HG02973 (cell line): ENCODE data around the gene MINDY4.

ENCODE experiments used
- ATAC-seq: cut with Tn5 transposase; IDR thresholded peaks from one replicate; pipeline ENCODE4 v1.9.1; 2021; ENCODE audit warnings: moderate library complexity; ENCODE audit not compliant: unreplicated experiment

MINDY4 gene

DNA sequence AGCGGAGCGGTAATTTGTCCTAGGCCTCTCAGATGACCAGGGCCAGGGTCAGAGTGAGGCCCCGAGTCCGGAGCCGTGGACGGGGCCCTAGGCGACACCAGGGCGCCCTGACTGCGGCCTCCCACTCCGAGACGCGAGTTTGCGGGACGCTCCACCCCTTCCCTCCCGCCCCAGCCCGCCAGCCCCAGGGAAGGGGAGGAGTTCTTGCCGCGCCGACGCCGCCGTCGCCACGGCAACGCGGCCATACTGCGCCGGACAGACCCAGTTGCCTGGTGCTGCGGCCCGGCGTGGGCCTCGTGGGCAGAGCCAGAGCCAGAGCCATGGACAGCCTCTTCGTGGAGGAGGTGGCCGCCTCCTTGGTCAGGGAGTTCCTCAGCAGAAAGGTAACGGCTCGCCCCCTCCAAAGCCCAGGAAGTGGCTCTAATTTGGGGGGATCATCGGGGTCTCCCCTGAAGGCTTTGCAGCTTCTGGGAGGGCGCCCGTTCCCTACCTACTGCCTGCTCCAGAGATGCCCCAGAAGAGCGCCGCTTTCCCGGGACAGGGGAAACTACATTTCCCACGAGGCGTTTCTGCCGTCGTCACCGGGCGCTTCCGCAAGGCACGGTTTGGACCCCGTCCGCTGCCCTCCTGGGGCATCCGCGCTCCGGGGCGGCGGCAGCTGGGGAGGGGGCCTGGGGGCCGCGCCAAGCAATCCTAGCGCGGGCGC, at the start of gene MINDY4:
MINDY4 (plus strand) TSS at position 244 of the 706 bp plus-strand sequence; CDS start at position 321, 77 bp downstream.
- ATAC-seq = peak; percentile 91

DNA sequence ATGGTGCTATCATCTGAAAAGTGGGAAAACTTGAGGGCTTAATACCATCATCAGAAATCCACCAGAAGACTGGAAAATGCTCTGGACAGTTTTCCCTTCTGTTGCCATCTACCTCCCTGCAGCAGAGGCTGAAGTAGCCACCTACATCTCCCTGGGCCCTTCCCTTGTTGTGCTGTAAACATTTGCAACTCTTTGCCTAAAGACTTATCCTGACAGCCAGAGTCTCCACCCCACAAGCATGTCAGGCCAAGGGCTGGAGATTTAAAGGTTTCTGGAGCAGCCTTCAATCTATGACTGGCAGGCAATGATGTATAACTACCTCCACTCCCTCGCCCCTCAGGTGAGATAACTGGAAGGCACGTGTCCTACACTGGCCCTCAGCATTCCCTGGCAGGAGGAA, 49.0 kb upstream of the MINDY4 start:
- ATAC-seq = no peak

- no peak for ATAC-seq
These were observed 48.5 kb upstream of the MINDY4 start for GRCh38 chr7:30722671-30723070.

GRCh38 chr7:30723776-30724175, 47.4 kb upstream of the MINDY4 start:
- ATAC-seq = no peak

DNA sequence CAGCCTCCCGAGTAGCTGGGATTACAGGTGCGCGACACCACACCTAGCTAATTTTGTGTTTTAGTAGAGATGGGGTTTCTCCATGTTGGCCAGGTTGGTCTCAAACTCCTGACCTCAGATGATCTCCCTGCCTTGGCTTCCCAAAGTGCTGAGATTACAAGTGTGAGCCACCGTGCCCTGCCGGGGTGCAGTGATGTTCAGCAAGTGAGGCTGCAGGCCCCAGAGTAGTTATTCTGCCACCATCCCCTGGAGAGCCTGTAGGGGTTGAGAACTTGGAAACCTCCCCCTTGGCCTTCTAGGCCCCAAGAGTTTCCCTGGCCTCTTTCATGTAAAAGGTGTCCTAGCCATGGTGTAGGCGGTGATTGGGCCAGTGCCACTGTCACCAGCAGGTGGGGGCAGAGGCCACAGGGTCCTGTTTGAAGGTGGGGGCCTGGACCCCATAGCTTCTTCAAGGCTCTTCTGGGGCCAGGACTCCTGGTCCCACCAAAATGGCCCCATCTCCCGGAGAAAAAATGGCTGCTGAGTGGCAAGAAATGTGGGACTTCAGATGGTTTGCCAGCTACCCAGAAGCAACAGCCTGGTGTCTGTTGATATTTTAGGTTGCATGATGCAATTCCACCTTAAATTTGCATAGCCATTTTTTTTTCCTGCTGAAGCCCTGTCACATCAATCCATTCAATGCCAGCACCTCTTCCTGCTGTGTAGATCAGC, 44.8 kb upstream of the MINDY4 start:
- no peak for ATAC-seq

GRCh38 chr7:30727061-30727945, 43.9 kb upstream of the MINDY4 start:
- ATAC-seq = no peak

DNA sequence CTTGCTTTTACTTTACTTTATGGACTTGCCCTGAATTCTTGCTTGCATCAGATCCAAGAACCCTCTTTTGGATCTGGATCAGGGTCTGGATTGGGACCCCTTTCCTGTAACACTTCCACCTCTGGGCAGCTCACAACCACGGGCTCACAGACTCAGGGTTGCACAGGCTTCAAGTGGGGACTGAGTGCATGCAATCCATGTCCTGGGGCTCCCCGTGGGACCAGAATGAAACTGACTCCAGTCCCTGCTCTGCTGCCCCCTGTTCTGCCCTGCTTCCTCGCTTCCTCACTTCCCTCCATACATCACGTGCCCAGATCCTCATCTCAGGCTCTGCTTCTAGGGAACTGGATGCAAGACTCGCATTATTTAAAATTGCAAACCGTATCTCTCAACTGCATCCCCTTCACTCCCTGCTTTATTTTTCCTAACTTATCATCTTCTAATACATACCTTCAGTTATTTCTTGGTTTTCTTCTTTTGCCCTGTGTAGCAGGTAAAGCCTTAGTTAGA, 42.6 kb upstream of the MINDY4 start:
- no peak for ATAC-seq

DNA sequence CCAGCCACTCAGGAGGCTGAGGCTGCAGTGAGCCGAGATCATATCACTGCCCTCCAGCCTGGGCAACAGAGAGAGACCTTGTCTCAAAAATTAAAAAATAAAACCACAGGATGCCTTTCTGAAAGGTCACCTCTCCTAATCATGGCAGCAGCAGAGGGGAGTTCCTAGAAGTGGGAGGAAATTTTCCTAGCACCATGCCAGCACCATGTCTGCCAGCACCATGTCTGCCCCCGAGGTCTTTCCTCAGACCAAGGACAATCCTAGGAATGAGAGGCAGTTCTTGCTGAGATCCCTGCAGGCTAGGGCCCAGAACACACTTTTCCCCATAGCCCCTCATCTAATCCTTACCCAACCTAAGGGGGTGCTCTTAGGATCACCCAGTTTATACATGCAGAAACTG, 41.6 kb upstream of the MINDY4 start:
- no peak for ATAC-seq

- ATAC-seq = no peak
These were observed 41.1 kb upstream of the MINDY4 start for GRCh38 chr7:30730097-30730496.

DNA sequence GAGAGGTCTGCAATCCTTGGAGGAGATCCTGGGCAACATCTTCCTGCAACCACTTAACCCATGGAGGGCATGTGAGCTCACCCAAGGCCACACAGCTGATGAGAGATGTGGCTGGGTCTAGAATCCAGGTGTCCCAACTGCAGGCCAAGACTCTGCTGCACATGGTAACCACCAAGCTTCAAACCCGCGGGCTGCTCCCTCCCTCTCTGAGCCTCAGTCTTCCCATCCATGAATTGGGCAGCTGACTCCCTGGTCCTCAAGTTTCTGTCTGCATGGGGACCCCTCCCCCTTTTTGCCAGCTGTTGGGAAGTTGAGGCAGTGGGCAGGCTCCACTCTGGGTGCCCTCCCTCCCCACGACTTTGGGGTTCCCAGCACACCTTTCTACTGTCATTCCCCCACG, 40.2 kb upstream of the MINDY4 start:
- no peak for ATAC-seq

DNA sequence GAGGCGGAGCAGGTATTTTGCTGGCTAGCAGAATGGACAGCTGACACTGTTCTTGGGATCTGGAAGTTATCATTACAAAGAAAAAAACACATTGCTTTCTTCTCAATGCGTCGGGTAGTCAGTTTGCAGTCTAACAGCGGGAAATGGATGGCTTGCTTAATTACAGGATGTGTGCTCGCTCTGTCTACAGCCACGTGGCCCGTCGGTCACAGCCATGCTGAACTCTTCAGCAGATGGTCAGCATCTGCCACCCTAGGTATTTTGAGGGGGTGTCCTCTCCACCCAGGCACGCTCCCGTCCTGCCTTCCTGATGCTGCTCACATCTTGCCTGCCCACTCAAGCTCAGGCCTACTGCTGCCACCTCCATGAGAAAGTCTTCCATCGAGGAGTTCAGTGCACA, 39.6 kb upstream of the MINDY4 start:
- no peak for ATAC-seq

DNA sequence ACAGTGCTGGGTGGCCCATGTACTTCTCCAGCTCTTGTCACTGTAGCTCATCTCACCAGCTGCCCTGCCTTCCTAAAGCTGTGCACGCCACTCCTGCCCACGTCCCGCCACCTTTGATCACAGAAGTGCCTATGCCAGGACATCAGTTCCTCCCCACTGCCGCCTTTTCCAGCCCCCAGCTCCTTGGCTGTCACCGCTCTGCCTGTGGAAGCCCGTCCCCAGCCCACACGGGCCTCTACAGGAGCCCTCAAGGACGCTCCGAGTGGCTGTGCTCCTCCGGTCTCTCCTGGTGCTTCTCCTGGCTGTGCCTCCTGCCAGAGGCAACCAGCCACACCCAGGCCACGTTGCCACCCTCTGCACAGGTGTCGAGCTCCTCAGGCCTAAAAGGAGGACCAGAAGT, 38.6 kb upstream of the MINDY4 start:
- no peak for ATAC-seq

GRCh38 chr7:30733216-30733615, 38.0 kb upstream of the MINDY4 start:
- ATAC-seq = no peak

DNA sequence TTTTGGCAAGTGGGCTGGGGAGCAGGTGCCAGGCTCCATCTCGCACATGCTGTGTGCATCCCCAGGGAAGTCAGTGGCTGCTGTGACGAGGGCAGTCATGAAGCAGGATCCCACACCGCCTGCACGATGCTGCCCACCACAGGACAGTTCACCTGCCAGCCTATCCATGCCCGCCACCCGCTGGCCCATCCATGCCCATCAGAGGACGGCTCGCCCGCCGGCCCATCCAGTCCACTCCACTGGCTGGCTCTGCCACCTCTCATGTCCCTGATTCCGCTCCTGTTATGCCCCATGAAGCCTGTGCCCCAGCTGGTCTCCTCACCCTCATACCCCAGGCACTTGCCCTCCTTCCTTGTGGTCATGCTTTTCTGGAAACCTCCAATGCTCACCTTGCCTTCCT, 37.5 kb upstream of the MINDY4 start:
- no peak for ATAC-seq

- ATAC-seq = no peak
These were observed 36.7 kb upstream of the MINDY4 start for GRCh38 chr7:30734497-30734896.

DNA sequence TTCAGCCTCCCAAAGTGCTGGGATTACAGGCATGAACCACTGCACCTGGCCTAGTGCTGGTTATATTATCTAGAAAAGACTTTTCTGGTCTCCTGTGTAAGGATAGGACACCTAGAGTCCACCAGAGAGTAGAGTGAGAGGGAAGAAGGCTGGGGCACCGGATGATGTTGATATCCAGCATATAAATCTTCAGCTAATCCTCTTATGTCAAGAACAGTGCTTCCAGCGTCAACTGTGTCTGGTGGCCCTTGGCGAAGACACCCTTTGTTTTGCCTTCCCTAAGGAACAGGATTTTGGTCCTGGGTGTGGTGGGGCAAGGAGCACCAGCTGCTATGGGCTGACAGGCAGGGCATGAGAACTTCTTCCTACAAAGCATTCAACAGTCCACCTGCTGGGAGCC, 35.6 kb upstream of the MINDY4 start:
- ATAC-seq = no peak

GRCh38 chr7:30736291-30736690, 34.9 kb upstream of the MINDY4 start:
- no peak for ATAC-seq

DNA sequence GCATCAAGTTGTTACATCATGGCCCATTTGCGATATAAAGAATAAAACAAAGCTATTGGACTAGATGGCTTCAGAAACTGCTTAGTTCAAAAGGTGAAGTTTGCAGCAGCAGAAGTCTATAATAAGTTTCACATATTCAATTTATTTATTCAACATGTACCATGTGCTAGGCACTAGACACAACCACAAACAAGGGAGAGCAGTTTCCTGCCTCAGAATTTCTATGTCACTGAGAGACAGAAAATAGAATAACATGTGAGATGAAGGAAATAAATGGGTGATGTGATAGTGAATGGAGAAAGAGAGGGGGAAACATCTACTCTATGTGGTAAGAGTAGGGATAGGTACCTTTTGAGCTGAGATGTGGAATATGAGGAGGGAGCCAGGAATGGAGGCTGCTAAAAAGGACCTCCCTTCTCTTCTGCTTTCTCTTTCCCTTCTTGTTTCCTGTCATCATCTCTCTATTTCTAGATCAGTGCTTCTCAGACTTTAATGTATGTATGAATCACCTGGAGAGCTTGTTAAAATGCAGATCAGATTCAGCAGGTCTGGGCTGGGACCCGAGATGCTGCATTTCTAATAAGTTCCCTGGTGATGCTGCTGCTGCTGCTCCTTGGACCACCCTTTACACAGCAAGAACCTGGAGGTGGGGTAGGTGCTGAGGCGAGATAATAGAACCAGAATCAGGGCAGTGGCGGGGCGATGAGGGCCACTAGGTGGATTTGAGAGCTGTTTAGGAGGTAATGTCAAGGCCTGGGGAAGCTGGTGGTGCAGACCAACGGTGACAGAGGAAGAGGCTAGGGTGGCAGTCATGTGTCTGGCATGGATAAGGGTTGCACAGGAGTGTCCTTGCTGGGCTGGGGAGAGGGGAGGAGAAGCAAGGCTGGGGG, 32.9 kb upstream of the MINDY4 start:
- ATAC-seq = no peak

DNA sequence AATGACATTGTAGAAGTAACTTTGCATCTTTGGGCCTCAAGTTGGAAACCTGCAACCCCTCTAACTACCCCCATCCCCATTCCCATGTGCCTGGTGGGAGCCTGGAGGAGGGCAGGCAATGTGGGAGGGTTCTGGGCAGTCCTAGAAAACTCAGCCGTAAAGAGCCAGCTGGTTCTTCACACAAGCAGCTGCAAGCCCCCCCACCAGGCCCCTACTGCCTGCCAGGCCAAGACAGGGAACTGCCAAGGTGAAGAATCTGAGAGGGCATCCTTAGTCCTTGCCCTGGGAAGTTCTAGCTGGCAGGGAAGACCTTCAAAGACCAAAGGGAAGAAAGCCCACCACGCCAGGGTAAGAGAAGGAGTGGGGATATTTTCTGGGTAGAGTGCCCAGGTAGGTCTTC, 31.5 kb upstream of the MINDY4 start:
- ATAC-seq = no peak

DNA sequence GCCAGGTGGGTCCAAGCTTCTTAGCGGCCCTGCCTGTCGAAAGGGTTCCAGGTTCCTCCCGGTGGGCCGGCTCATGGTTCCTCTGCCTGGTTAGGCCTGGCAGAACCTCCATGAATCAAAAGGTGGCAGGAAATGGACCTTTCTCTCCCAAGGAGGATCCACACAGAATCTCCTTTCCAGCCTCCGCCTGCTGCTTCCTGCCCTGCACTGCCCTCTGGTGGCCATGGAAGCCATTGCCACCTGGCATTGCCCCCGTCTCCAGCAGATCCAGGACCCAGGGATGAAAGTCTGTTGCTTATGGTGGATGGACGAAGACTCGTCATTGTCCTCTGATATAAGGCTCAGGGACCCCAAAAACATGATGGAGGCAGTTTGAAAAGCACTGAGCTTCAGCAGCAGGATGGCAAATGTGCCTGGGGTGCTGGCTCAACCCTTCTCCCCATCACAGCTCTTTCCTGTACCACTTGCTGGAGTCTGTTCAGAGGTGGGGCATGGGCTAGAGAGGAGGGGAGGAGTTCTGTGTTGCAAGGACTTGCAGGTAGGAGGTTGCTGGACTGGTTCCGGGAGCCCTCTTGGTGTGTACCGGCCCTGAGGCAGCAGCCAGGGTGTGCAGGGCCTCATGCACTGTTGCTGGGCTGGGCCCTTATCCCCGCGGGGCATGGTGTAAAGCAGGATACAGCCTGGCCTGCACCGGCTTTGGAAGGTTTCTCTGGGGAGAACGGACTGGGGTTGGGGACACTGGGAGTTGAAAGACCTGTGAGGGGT, 30.6 kb upstream of the MINDY4 start:
- peak; percentile 64 for ATAC-seq
